GM12892 (cell line): Measurements from ENCODE around the gene ARHGEF12.

Experiments used
- POLR2A ChIP-seq: IDR thresholded peaks from 2 replicates; pipeline ENCODE4 v1.6.1; 2011; ENCODE audit warnings: low read depth, low read length, control low read depth
- POLR2AphosphoS5 ChIP-seq: IDR thresholded peaks from 2 replicates; pipeline ENCODE4 v1.6.1; 2011; ENCODE audit warnings: low read depth, low read length, control low read depth
- TAF1 ChIP-seq: IDR thresholded peaks from 2 replicates; pipeline ENCODE4 v1.6.1; 2011; ENCODE audit warnings: low read depth, mild to moderate bottlenecking, control low read depth, low read length, borderline replicate concordance

GRCh38 chr11:120363436-120363835 lies 27.2 kb downstream of the ARHGEF12 start:
- TF ChIP-seq POLR2A (no peak), TAF1 (no peak), POLR2AphosphoS5 (no peak)
